Measurements from ENCODE around the gene CUX1. TPM values are rescaled to one million over a fixed set of nuclear protein-coding genes. Genes with fewer than 3 reads are reported as not detected.

Gene CUX1
- total RNA-seq, 4 donors from 2014 or later, result 93.8 to 156 (median 112) TPM

DNA sequence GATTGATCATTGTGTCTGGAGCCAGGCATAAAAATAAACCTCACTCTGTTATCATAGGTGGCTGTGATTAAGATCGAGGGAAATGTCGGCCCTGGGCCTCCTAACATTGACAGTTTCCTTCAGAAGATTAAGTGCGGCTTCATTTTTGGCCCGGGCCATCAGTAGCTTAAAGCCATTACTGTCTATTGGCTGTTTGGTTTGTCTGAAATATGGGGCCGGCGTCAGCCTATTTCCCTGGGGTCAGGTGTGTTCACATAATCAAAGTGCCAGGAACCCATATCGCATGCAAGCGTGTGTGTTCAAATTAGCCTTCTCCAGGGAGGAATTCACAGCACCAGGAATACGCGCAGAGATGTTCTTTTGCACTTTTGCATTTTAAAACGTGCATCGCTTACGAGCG lies 114.7 kb downstream of the CUX1 start:
- Histone ChIP-seq H3K4me3 (replicated peaks in 1 of 3) (no peak overlapping the region), H3K27me3 (no peaks in the 10 kb centered on the region), H3K4me1 (peaks cover 26 to 28% of the 10 kb centered on the region in 2 donors), H3K9me3 (no peaks in the 10 kb centered on the region), H3K27ac (no peak overlapping the region), H3K36me3 (no peaks in the 10 kb centered on the region)
- DNase-seq, result no peak
- TF ChIP-seq POLR2A (IDR thresholded peaks at IDR 0.05), result no peak
- TF ChIP-seq CTCF (IDR thresholded peaks at IDR 0.05), result no peak
- intact Hi-C loops (cut with DNase I), result no loop called here
- 91 to 92% methylated on average over 14 of the region's 14 CpGs for WGBS, 2 donors

GRCh38 chr7:101933028-101933427 lies 115.6 kb downstream of the CUX1 start:
- Histone ChIP-seq H3K36me3 (no peaks in the 10 kb centered on the region), H3K27ac (no peak overlapping the region), H3K9me3 (no peaks in the 10 kb centered on the region), H3K4me3 (replicated peaks in 1 of 3) (no peak overlapping the region), H3K4me1 (peaks cover 27 to 28% of the 10 kb centered on the region in 2 donors), H3K27me3 (no peaks in the 10 kb centered on the region)
- WGBS, 2 donors, result 89 to 91% methylated on average over 4 of the region's 4 CpGs
- TF ChIP-seq POLR2A (IDR thresholded peaks at IDR 0.05) (no peak), CTCF (IDR thresholded peaks at IDR 0.05) (no peak)
- DNase-seq, result no peak
- intact Hi-C loops (cut with DNase I), result no loop called here

GRCh38 chr7:101933688-101934121 lies 116.3 kb downstream of the CUX1 start:
- intact Hi-C loops (cut with DNase I), result no loop called here
- peaks cover 27 to 28% of the 10 kb centered on the region in 2 donors for H3K4me1 ChIP-seq
- 82 to 86% methylated on average over 5 of the region's 5 CpGs for WGBS, 2 donors
- H3K4me3 ChIP-seq (replicated peaks in 1 of 3), result no peak overlapping the region
- H3K27me3 ChIP-seq, result no peaks in the 10 kb centered on the region
- no peaks in the 10 kb centered on the region for H3K36me3 ChIP-seq
- no peak for DNase-seq
- no peaks in the 10 kb centered on the region for H3K9me3 ChIP-seq
- TF ChIP-seq POLR2A (IDR thresholded peaks at IDR 0.05) (no peak), CTCF (IDR thresholded peaks at IDR 0.05) (no peak)
- H3K27ac ChIP-seq, result peak overlapping the region in 2 of 3 donors; percentile 35 to 44

DNA sequence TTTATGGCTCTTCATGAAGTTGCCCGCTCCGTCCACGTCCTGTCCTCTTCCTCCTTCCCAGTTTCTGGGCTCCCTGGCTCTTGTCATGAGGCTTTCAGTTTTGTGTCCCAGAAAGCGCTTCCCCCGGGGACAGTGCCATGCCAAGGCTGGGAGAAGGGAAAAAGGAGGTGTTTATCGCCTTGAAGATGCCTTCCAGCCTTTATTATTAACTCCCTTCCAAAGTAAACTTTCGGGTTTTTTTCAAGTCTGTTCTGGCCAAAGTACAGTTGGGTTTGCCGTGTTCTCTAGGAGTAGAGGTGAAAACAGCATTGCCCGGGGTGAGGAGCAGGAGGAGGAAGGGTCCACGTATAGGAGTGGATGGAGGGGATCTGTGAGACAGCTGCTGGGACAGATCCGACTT lies 117.2 kb downstream of the CUX1 start:
- H3K27ac ChIP-seq, result peak overlapping the region in 2 of 3 donors; percentile 35 to 44
- no peaks in the 10 kb centered on the region for H3K9me3 ChIP-seq
- H3K27me3 ChIP-seq, result no peaks in the 10 kb centered on the region
- 80 to 83% methylated on average over 11 of the region's 11 CpGs for WGBS, 2 donors
- no peaks in the 10 kb centered on the region for H3K36me3 ChIP-seq
- no peak overlapping the region for H3K4me3 ChIP-seq (replicated peaks in 1 of 3)
- intact Hi-C loops (cut with DNase I), result no loop called here
- DNase-seq, result no peak
- no peak for TF ChIP-seq CTCF (IDR thresholded peaks at IDR 0.05)
- TF ChIP-seq POLR2A (IDR thresholded peaks at IDR 0.05), result no peak
- H3K4me1 ChIP-seq, result peaks cover 27 to 28% of the 10 kb centered on the region in 2 donors

GRCh38 chr7:101935521-101936141 lies 118.2 kb downstream of the CUX1 start:
- intact Hi-C loops (cut with DNase I), result no loop called here
- WGBS, 2 donors, result 43 to 50% methylated on average over 14 of the region's 14 CpGs
- no peaks in the 10 kb centered on the region for H3K9me3 ChIP-seq
- TF ChIP-seq CTCF (IDR thresholded peaks at IDR 0.05) (no peak), POLR2A (IDR thresholded peaks at IDR 0.05) (no peak)
- peaks cover 28 to 30% of the 10 kb centered on the region in 2 donors for H3K4me1 ChIP-seq
- H3K27ac ChIP-seq, result peak overlapping the region; percentile 7 to 50 (median 40)
- H3K4me3 ChIP-seq (replicated peaks in 1 of 3), result no peak overlapping the region
- H3K36me3 ChIP-seq, result no peaks in the 10 kb centered on the region
- peak; percentile 65 to 75 for DNase-seq
- H3K27me3 ChIP-seq, result no peaks in the 10 kb centered on the region
